ENCODE results near the gene LCN10.

LCN10 gene

GRCh38 chr9:136722969-136723356 is 19.8 kb downstream of the LCN10 start:
- peaks cover 51% of the 10 kb centered on the region for H3K36me3 ChIP-seq (ENCODE audit: control insufficient read depth, insufficient read depth, low read length)
- H3K4me3 ChIP-seq (ENCODE audit: low read depth, low read length), result no peak overlapping the region
- H3K27me3 ChIP-seq (ENCODE audit: control insufficient read depth, insufficient read depth, low read length), result no peaks in the 10 kb centered on the region
- no peak overlapping the region for H3K9ac ChIP-seq (ENCODE audit: low read depth, low read length)
- peak overlapping the region; percentile 45 for H3K27ac ChIP-seq (ENCODE audit: low read depth, low read length)
- H3K9me3 ChIP-seq (ENCODE audit: control insufficient read depth, insufficient read depth, low read length), result no peaks in the 10 kb centered on the region
- peaks cover 17% of the 10 kb centered on the region for H3K4me1 ChIP-seq (ENCODE audit: control insufficient read depth, insufficient read depth, low read length)

GRCh38 chr9:136722093-136722968 is 20.4 kb downstream of the LCN10 start:
- Histone ChIP-seq H3K4me1 (ENCODE audit: control insufficient read depth, insufficient read depth, low read length) (peaks cover 17% of the 10 kb centered on the region), H3K36me3 (ENCODE audit: control insufficient read depth, insufficient read depth, low read length) (peaks cover 51% of the 10 kb centered on the region), H3K4me3 (ENCODE audit: low read depth, low read length) (no peak overlapping the region)

GRCh38 chr9:136721339-136722092 is 21.2 kb downstream of the LCN10 start:
- H3K36me3 ChIP-seq (ENCODE audit: control insufficient read depth, insufficient read depth, low read length), result peaks cover 46% of the 10 kb centered on the region
- peaks cover 13% of the 10 kb centered on the region for H3K4me1 ChIP-seq (ENCODE audit: control insufficient read depth, insufficient read depth, low read length)
- no peak overlapping the region for H3K4me3 ChIP-seq (ENCODE audit: low read depth, low read length)
- H3K9me3 ChIP-seq (ENCODE audit: control insufficient read depth, insufficient read depth, low read length), result no peaks in the 10 kb centered on the region
- H3K9ac ChIP-seq (ENCODE audit: low read depth, low read length), result no peak overlapping the region
- H3K27me3 ChIP-seq (ENCODE audit: control insufficient read depth, insufficient read depth, low read length), result no peaks in the 10 kb centered on the region
- no peak overlapping the region for H3K27ac ChIP-seq (ENCODE audit: low read depth, low read length)

More at GRCh38 chr9:136722093-136722968, 20.4 kb downstream of the LCN10 start:
- H3K9me3 ChIP-seq (ENCODE audit: control insufficient read depth, insufficient read depth, low read length), result no peaks in the 10 kb centered on the region
- H3K9ac ChIP-seq (ENCODE audit: low read depth, low read length), result no peak overlapping the region
- H3K27me3 ChIP-seq (ENCODE audit: control insufficient read depth, insufficient read depth, low read length), result no peaks in the 10 kb centered on the region
- peak overlapping the region; percentile 45 for H3K27ac ChIP-seq (ENCODE audit: low read depth, low read length)

GRCh38 chr9:136720898-136721338 is 21.8 kb downstream of the LCN10 start:
- Histone ChIP-seq H3K9ac (ENCODE audit: low read depth, low read length) (no peak overlapping the region; the same call in 1 of the 2 replicates), H3K9me3 (ENCODE audit: control insufficient read depth, insufficient read depth, low read length) (no peaks in the 10 kb centered on the region), H3K36me3 (ENCODE audit: control insufficient read depth, insufficient read depth, low read length) (peaks cover 40% of the 10 kb centered on the region), H3K4me3 (ENCODE audit: low read depth, low read length) (no peak overlapping the region), H3K27me3 (ENCODE audit: control insufficient read depth, insufficient read depth, low read length) (no peaks in the 10 kb centered on the region), H3K27ac (ENCODE audit: low read depth, low read length) (peak overlapping the region; percentile 56), H3K4me1 (ENCODE audit: control insufficient read depth, insufficient read depth, low read length) (peaks cover 7% of the 10 kb centered on the region)

- Histone ChIP-seq H3K36me3 (ENCODE audit: control insufficient read depth, insufficient read depth, low read length) (peaks cover 35% of the 10 kb centered on the region), H3K9ac (ENCODE audit: low read depth, low read length) (no peak overlapping the region; the same call in 1 of the 2 replicates), H3K4me3 (ENCODE audit: low read depth, low read length) (no peak overlapping the region), H3K4me1 (ENCODE audit: control insufficient read depth, insufficient read depth, low read length) (peaks cover 5% of the 10 kb centered on the region; the same call in 1 of the 2 replicates), H3K27ac (ENCODE audit: low read depth, low read length) (peak overlapping the region; percentile 56), H3K27me3 (ENCODE audit: control insufficient read depth, insufficient read depth, low read length) (no peaks in the 10 kb centered on the region), H3K9me3 (ENCODE audit: control insufficient read depth, insufficient read depth, low read length) (no peaks in the 10 kb centered on the region)
Observed at GRCh38 chr9:136720251-136720897, 22.4 kb downstream of the LCN10 start.

GRCh38 chr9:136719195-136719880 is 23.4 kb downstream of the LCN10 start:
- Histone ChIP-seq H3K36me3 (ENCODE audit: control insufficient read depth, insufficient read depth, low read length) (peaks cover 26% of the 10 kb centered on the region), H3K27ac (ENCODE audit: low read depth, low read length) (no peak overlapping the region), H3K9ac (ENCODE audit: low read depth, low read length) (no peak overlapping the region), H3K27me3 (ENCODE audit: control insufficient read depth, insufficient read depth, low read length) (no peaks in the 10 kb centered on the region), H3K4me1 (ENCODE audit: control insufficient read depth, insufficient read depth, low read length) (peaks cover 5% of the 10 kb centered on the region; the same call in 1 of the 2 replicates), H3K9me3 (ENCODE audit: control insufficient read depth, insufficient read depth, low read length) (no peaks in the 10 kb centered on the region), H3K4me3 (ENCODE audit: low read depth, low read length) (no peak overlapping the region)

GRCh38 chr9:136718345-136719194 is 24.2 kb downstream of the LCN10 start:
- no peak overlapping the region for H3K9ac ChIP-seq (ENCODE audit: low read depth, low read length)
- H3K4me3 ChIP-seq (ENCODE audit: low read depth, low read length), result no peak overlapping the region
- no peaks in the 10 kb centered on the region for H3K27me3 ChIP-seq (ENCODE audit: control insufficient read depth, insufficient read depth, low read length)
- H3K27ac ChIP-seq (ENCODE audit: low read depth, low read length), result no peak overlapping the region
- peaks cover 18% of the 10 kb centered on the region for H3K36me3 ChIP-seq (ENCODE audit: control insufficient read depth, insufficient read depth, low read length)
- H3K9me3 ChIP-seq (ENCODE audit: control insufficient read depth, insufficient read depth, low read length), result no peaks in the 10 kb centered on the region
- peaks cover 8% of the 10 kb centered on the region; the same call in 1 of the 2 replicates for H3K4me1 ChIP-seq (ENCODE audit: control insufficient read depth, insufficient read depth, low read length)

GRCh38 chr9:136717399-136717798 is 25.3 kb downstream of the LCN10 start:
- no peaks in the 10 kb centered on the region for H3K27me3 ChIP-seq (ENCODE audit: control insufficient read depth, insufficient read depth, low read length)

GRCh38 chr9:136714893-136715274 is 27.9 kb downstream of the LCN10 start:
- H3K4me1 ChIP-seq (ENCODE audit: control insufficient read depth, insufficient read depth, low read length), result peaks cover 7% of the 10 kb centered on the region; the same call in 1 of the 2 replicates
- H3K36me3 ChIP-seq (ENCODE audit: control insufficient read depth, insufficient read depth, low read length), result no peaks in the 10 kb centered on the region
- H3K27ac ChIP-seq (ENCODE audit: low read depth, low read length), result no peak overlapping the region
- no peak overlapping the region for H3K9ac ChIP-seq (ENCODE audit: low read depth, low read length)
- 0 out of 2 replicates have a peak, but pooled peaks cover 13% of the 10 kb centered on the region for H3K27me3 ChIP-seq (ENCODE audit: control insufficient read depth, insufficient read depth, low read length)
- H3K4me3 ChIP-seq (ENCODE audit: low read depth, low read length), result no peak overlapping the region
- no peaks in the 10 kb centered on the region for H3K9me3 ChIP-seq (ENCODE audit: control insufficient read depth, insufficient read depth, low read length)

More at GRCh38 chr9:136717399-136717798, 25.3 kb downstream of the LCN10 start:
- Histone ChIP-seq H3K27ac (ENCODE audit: low read depth, low read length) (no peak overlapping the region), H3K9ac (ENCODE audit: low read depth, low read length) (no peak overlapping the region; the same call in 1 of the 2 replicates), H3K36me3 (ENCODE audit: control insufficient read depth, insufficient read depth, low read length) (0 out of 2 replicates have a peak, but pooled peaks cover 6% of the 10 kb centered on the region), H3K9me3 (ENCODE audit: control insufficient read depth, insufficient read depth, low read length) (no peaks in the 10 kb centered on the region), H3K4me1 (ENCODE audit: control insufficient read depth, insufficient read depth, low read length) (peaks cover 13% of the 10 kb centered on the region; the same call in 1 of the 2 replicates), H3K4me3 (ENCODE audit: low read depth, low read length) (no peak overlapping the region)

Measured in HUES48 (cell line).